ENCODE measurements around the gene CEPT1. TPM values are rescaled to one million over a fixed set of nuclear protein-coding genes. Genes with fewer than 3 reads are reported as not detected.

The CEPT1 gene
- polyA plus RNA-seq, 1 donor from 2014 or later, result 47.4 TPM

GRCh38 chr1:111139324-111139955 is 583 bp upstream of the CEPT1 start:
- H3K4me3 Mint-ChIP-seq, result peak overlapping the region; percentile 96 to 100 (median 98)
- no peaks in the 10 kb centered on the region for H3K27me3 Mint-ChIP-seq
- H3K36me3 Mint-ChIP-seq, result peaks cover 3% of the 10 kb centered on the region
- H3K9me3 Mint-ChIP-seq, result no peaks in the 10 kb centered on the region
- H3K4me1 Mint-ChIP-seq, result peaks cover 40 to 67% (median 50%) of the 10 kb centered on the region in 3 donors
- peak overlapping the region; percentile 97 to 99 (median 99) for H3K27ac Mint-ChIP-seq

- H3K9me3 Mint-ChIP-seq, result no peaks in the 10 kb centered on the region
- H3K4me3 Mint-ChIP-seq, result peak overlapping the region; percentile 96 to 100 (median 98)
- H3K36me3 Mint-ChIP-seq, result peaks cover under 1% of the 10 kb centered on the region
- peak overlapping the region; percentile 97 to 99 (median 99) for H3K27ac Mint-ChIP-seq
- H3K27me3 Mint-ChIP-seq, result no peaks in the 10 kb centered on the region
- peaks cover 37 to 57% (median 42%) of the 10 kb centered on the region in 3 donors for H3K4me1 Mint-ChIP-seq
These were observed 601 bp downstream of the CEPT1 start for GRCh38 chr1:111140680-111140967.

GRCh38 chr1:111141245-111142220 is 1.5 kb downstream of the CEPT1 start:
- Mint-ChIP-seq H3K27me3 (no peaks in the 10 kb centered on the region), H3K9me3 (no peaks in the 10 kb centered on the region), H3K4me1 (peaks cover 37 to 65% (median 46%) of the 10 kb centered on the region in 3 donors), H3K4me3 (peak overlapping the region; percentile 96 to 100 (median 98)), H3K27ac (peak overlapping the region; percentile 97 to 99 (median 99)), H3K36me3 (peaks cover 6% of the 10 kb centered on the region)

GRCh38 chr1:111142356-111142975 is 2.4 kb downstream of the CEPT1 start:
- Mint-ChIP-seq H3K9me3 (no peaks in the 10 kb centered on the region), H3K27me3 (no peaks in the 10 kb centered on the region), H3K4me1 (peaks cover 44 to 73% (median 50%) of the 10 kb centered on the region in 3 donors), H3K36me3 (peaks cover 7% of the 10 kb centered on the region), H3K27ac (peak overlapping the region in 2 of 3 donors; percentile 16 to 99), H3K4me3 (peak overlapping the region; percentile 48 to 99 (median 96))

- Mint-ChIP-seq H3K27ac (peak overlapping the region in 1 of 3 donors; percentile 81), H3K4me1 (peaks cover 67 to 73% (median 67%) of the 10 kb centered on the region in 3 donors), H3K27me3 (no peaks in the 10 kb centered on the region), H3K4me3 (peak overlapping the region in 2 of 4 donors; percentile 56 to 65), H3K36me3 (peaks cover 17% of the 10 kb centered on the region), H3K9me3 (no peaks in the 10 kb centered on the region)
These were observed 5.5 kb downstream of the CEPT1 start for GRCh38 chr1:111145542-111145941.

GRCh38 chr1:111145963-111146768 is 6.1 kb downstream of the CEPT1 start:
- Mint-ChIP-seq H3K9me3 (no peaks in the 10 kb centered on the region), H3K4me3 (peak overlapping the region in 3 of 4 donors; percentile 3 to 65 (median 56)), H3K27me3 (no peaks in the 10 kb centered on the region), H3K27ac (peak overlapping the region in 2 of 3 donors; percentile 80 to 81), H3K36me3 (peaks cover 17% of the 10 kb centered on the region), H3K4me1 (peaks cover 67 to 72% (median 71%) of the 10 kb centered on the region in 3 donors)

- peak overlapping the region in 2 of 4 donors; percentile 11 to 41 for H3K4me3 Mint-ChIP-seq
- H3K27ac Mint-ChIP-seq, result no peak overlapping the region
- H3K36me3 Mint-ChIP-seq, result peaks cover 25% of the 10 kb centered on the region
These were observed 7.9 kb downstream of the CEPT1 start for GRCh38 chr1:111147948-111148347.

GRCh38 chr1:111148376-111148881 is 8.4 kb downstream of the CEPT1 start:
- H3K27me3 Mint-ChIP-seq, result no peaks in the 10 kb centered on the region
- peaks cover 29% of the 10 kb centered on the region for H3K36me3 Mint-ChIP-seq
- peaks cover 72 to 77% (median 75%) of the 10 kb centered on the region in 3 donors for H3K4me1 Mint-ChIP-seq
- no peaks in the 10 kb centered on the region for H3K9me3 Mint-ChIP-seq
- H3K4me3 Mint-ChIP-seq, result peak overlapping the region in 1 of 4 donors; percentile 82
- peak overlapping the region in 2 of 3 donors; percentile 28 to 80 for H3K27ac Mint-ChIP-seq

More at GRCh38 chr1:111147948-111148347, 7.9 kb downstream of the CEPT1 start:
- Mint-ChIP-seq H3K9me3 (no peaks in the 10 kb centered on the region), H3K4me1 (peaks cover 71 to 76% (median 75%) of the 10 kb centered on the region in 3 donors), H3K27me3 (no peaks in the 10 kb centered on the region)

GRCh38 chr1:111151838-111152237 is 11.8 kb downstream of the CEPT1 start:
- Mint-ChIP-seq H3K4me1 (peaks cover 76 to 78% (median 77%) of the 10 kb centered on the region in 3 donors), H3K36me3 (peaks cover 29% of the 10 kb centered on the region), H3K9me3 (no peaks in the 10 kb centered on the region), H3K27ac (peak overlapping the region; percentile 2 to 85 (median 85)), H3K4me3 (peak overlapping the region; percentile 35 to 89 (median 58)), H3K27me3 (no peaks in the 10 kb centered on the region)

- Mint-ChIP-seq H3K4me3 (peak overlapping the region; percentile 15 to 81 (median 44)), H3K9me3 (no peaks in the 10 kb centered on the region), H3K27me3 (no peaks in the 10 kb centered on the region), H3K36me3 (peaks cover 25% of the 10 kb centered on the region), H3K4me1 (peaks cover 56 to 69% (median 64%) of the 10 kb centered on the region in 3 donors), H3K27ac (peak overlapping the region; percentile 22 to 83 (median 60))
These were observed 14.3 kb downstream of the CEPT1 start for GRCh38 chr1:111154021-111154999.

- Mint-ChIP-seq H3K9me3 (no peaks in the 10 kb centered on the region), H3K27me3 (no peaks in the 10 kb centered on the region), H3K27ac (no peak overlapping the region), H3K4me1 (peaks cover 44 to 53% (median 47%) of the 10 kb centered on the region in 3 donors), H3K36me3 (peaks cover 14% of the 10 kb centered on the region), H3K4me3 (no peak overlapping the region)
These were observed 17.4 kb downstream of the CEPT1 start for GRCh38 chr1:111157431-111157830.

- no peaks in the 10 kb centered on the region for H3K27me3 Mint-ChIP-seq
- peaks cover 15 to 27% (median 23%) of the 10 kb centered on the region in 3 donors for H3K4me1 Mint-ChIP-seq
- no peaks in the 10 kb centered on the region for H3K36me3 Mint-ChIP-seq
- H3K4me3 Mint-ChIP-seq, result peak overlapping the region in 1 of 4 donors; percentile 9
- H3K27ac Mint-ChIP-seq, result peak overlapping the region in 1 of 3 donors; percentile 69
- no peaks in the 10 kb centered on the region for H3K9me3 Mint-ChIP-seq
These were observed 21.9 kb downstream of the CEPT1 start for GRCh38 chr1:111161843-111162487.
